HCT116 (cell line): ENCODE measurements around the gene CFAP221. TPM values are rescaled to one million over a fixed set of nuclear protein-coding genes. Genes with fewer than 3 reads are reported as not detected.

Source experiments
- ATAC-seq: fragments of 200-7000 bp; cut with Tn5 transposase; 2 replicates; pipeline ENCODE4 v1.9.1; 2020; ENCODE audit warnings: mild to moderate bottlenecking, moderate library complexity
- BruUV-seq: library from RNA; stranded (reverse); fragments of 400-500 nt; replicated peaks from 2 replicates; lab custom pipeline; 2021; lab: Mats Ljungman, UMichigan
- CTCF ChIA-PET: fragments of 300-600 bp; sonication (Branson Sonifier 250); formaldehyde crosslinking; loops from one replicate; lab custom pipeline; 2021; ENCODE audit warnings: antibody characterized with exemption; lab: Charles Lee
- POLR2A ChIA-PET: fragments of 300-600, 350-600 bp; sonication (Branson Sonifier 250); formaldehyde crosslinking; loops from one replicate; lab custom pipeline; 2021; ENCODE audit warnings: antibody characterized with exemption; lab: Charles Lee
- RAD21 ChIA-PET, 2 experiments: fragments of 300-600 bp; sonication (Branson Sonifier 250); formaldehyde crosslinking; loops; one replicate each; lab custom pipeline; 2023; ENCODE audit warnings: low total read pairs in 2 of 2; ENCODE audit not compliant: uncharacterized antibody in 2 of 2, unreplicated experiment in 2 of 2, low non-redundant PET in 1 of 2; lab: Charles Lee
- DNase-seq: peaks from one replicate; pipeline ENCODE4 v3.0.0-alpha.2; 2010; ENCODE audit warnings: low read depth, low spot score
- H2AFZ ChIP-seq: fragments of 200-600 bp; shearing (Covaris generic), sonication (generic); 2 replicates; pipeline ENCODE4 v1.6.1; 2017; ENCODE audit warnings: low read depth, mixed run types, mixed read lengths, antibody characterized with exemption, low read length; ENCODE audit not compliant: poor library complexity, severe bottlenecking
- H3K27ac ChIP-seq: 2 replicates; pipeline ENCODE4 v1.5.1; 2012; ENCODE audit warnings: low read depth, low read length
- H3K27me3 ChIP-seq: fragments of 200-600 bp; sonication (generic); 2 replicates; pipeline ENCODE4 v1.6.1; 2016; ENCODE audit warnings: mixed run types, low read length, mixed read lengths; ENCODE audit not compliant: insufficient read depth
- H3K36me3 ChIP-seq, 2 experiments: fragments of 200-500 bp in 1 of 2; fragments of 200-600 bp in 1 of 2; sonication (Bioruptor generic) in 1 of 2; sonication (generic) in 1 of 2; 2 replicates each; pipeline versions ENCODE4 v1.5.1 to v1.6.1; 2014 to 2016; ENCODE audit warnings: low read length in 2 of 2, inconsistent platforms in 1 of 2, mixed read lengths in 1 of 2, mixed run types in 1 of 2; ENCODE audit not compliant: insufficient read depth in 2 of 2, control insufficient read depth in 1 of 2
- H3K4me1 ChIP-seq, 2 experiments: fragments of 200-600 bp in 1 of 2; sonication (generic) in 1 of 2; 2 replicates each; pipeline versions ENCODE4 v1.5.1 to v1.6.1; 2012 to 2017; ENCODE audit warnings: low read length in 2 of 2, inconsistent platforms in 1 of 2, mild to moderate bottlenecking in 1 of 2, mixed read lengths in 1 of 2, mixed run types in 1 of 2, moderate library complexity in 1 of 2; ENCODE audit not compliant: insufficient read depth in 2 of 2, control insufficient read depth in 1 of 2
- H3K4me2 ChIP-seq: fragments of 200-600 bp; sonication (generic); 2 replicates; pipeline ENCODE4 v1.6.1; 2017; ENCODE audit warnings: mixed run types, low read length, mixed read lengths
- H3K4me3 ChIP-seq, 2 experiments: fragments of 200-600 bp in 1 of 2; sonication (generic) in 1 of 2; replicated peaks in 1 of 2; 2 replicates each; pipeline ENCODE4 v1.5.1; 2011 to 2016; ENCODE audit warnings: low read length in 2 of 2, control low read depth in 1 of 2, low read depth in 1 of 2, mild to moderate bottlenecking in 1 of 2, mixed read lengths in 1 of 2, mixed run types in 1 of 2
- H3K79me2 ChIP-seq: fragments of 200-600 bp; sonication (generic); 2 replicates; pipeline ENCODE4 v1.6.1; 2017; ENCODE audit warnings: mild to moderate bottlenecking, mixed run types, low read length, moderate library complexity, mixed read lengths; ENCODE audit not compliant: insufficient read depth
- H3K9ac ChIP-seq: fragments of 200-600 bp; sonication (generic); 2 replicates; pipeline ENCODE4 v1.6.1; 2016; ENCODE audit warnings: low read length, mixed read lengths
- H3K9me2 ChIP-seq: fragments of 200-600 bp; sonication (generic), shearing (Covaris generic); 2 replicates; pipeline ENCODE4 v1.6.1; 2017; ENCODE audit warnings: mixed run types, mild to moderate bottlenecking, moderate library complexity; ENCODE audit not compliant: insufficient read depth
- H3K9me3 ChIP-seq, 2 experiments: fragments of 200-500 bp in 1 of 2; fragments of 200-600 bp in 1 of 2; sonication (Bioruptor generic) in 1 of 2; sonication (generic) in 1 of 2; 2 replicates each; pipeline ENCODE4 v1.6.1; 2014 to 2017; ENCODE audit warnings: low read length in 2 of 2, mixed read lengths in 2 of 2, inconsistent platforms in 1 of 2, low read depth in 1 of 2, mild to moderate bottlenecking in 1 of 2, mixed run types in 1 of 2, moderate library complexity in 1 of 2; ENCODE audit not compliant: control insufficient read depth in 1 of 2, insufficient read depth in 1 of 2
- H4K20me1 ChIP-seq: fragments of 200-600 bp; sonication (generic), shearing (Covaris generic); 2 replicates; pipeline ENCODE4 v1.6.1; 2017; ENCODE audit warnings: mixed run types, mild to moderate bottlenecking, moderate library complexity; ENCODE audit not compliant: insufficient read depth
- ATF3 ChIP-seq: IDR thresholded peaks from 2 replicates; pipeline ENCODE4 v1.6.1; 2012
- CBX3 ChIP-seq: IDR thresholded peaks from 2 replicates; pipeline ENCODE4 v1.6.1; 2012; ENCODE audit warnings: low read depth
- CEBPB ChIP-seq: IDR thresholded peaks from 2 replicates; pipeline ENCODE4 v1.6.1; 2012; ENCODE audit warnings: low read depth
- CTCF ChIP-seq, 3 experiments: fragments of 200-600 bp in 1 of 3; sonication (generic) in 1 of 3; IDR thresholded peaks in 2 of 3; conservative IDR thresholded peaks in 1 of 3; 2 replicates each; pipeline ENCODE4 v1.5.1; 2012 to 2017; ENCODE audit warnings: low read depth in 2 of 3, low read length in 2 of 3, antibody characterized with exemption in 1 of 3, borderline replicate concordance in 1 of 3, control low read depth in 1 of 3, mild to moderate bottlenecking in 1 of 3, mixed read lengths in 1 of 3, mixed run types in 1 of 3, moderate library complexity in 1 of 3; ENCODE audit not compliant: insufficient read depth in 1 of 3
- EGR1 ChIP-seq: IDR thresholded peaks from 2 replicates; pipeline ENCODE4 v1.6.1; 2012; ENCODE audit warnings: low read depth
- ELF1 ChIP-seq: IDR thresholded peaks from 2 replicates; pipeline ENCODE4 v1.6.1; 2012; ENCODE audit warnings: low read depth, borderline replicate concordance
- EZH2 ChIP-seq: fragments of 200-600 bp; sonication (generic); IDR thresholded peaks from 2 replicates; pipeline ENCODE4 v1.6.1; 2017; ENCODE audit warnings: antibody characterized with exemption, mixed run types
- EZH2phosphoT487 ChIP-seq: fragments of 200-600 bp; IDR thresholded peaks from 2 replicates; pipeline ENCODE4 v1.6.1; 2018; ENCODE audit warnings: antibody characterized with exemption, borderline replicate concordance
- FOSL1 ChIP-seq: IDR thresholded peaks from 2 replicates; pipeline ENCODE4 v1.6.1; 2012; ENCODE audit warnings: low read depth
- JUND ChIP-seq: IDR thresholded peaks from 2 replicates; pipeline ENCODE4 v1.6.1; 2012
- MAX ChIP-seq: IDR thresholded peaks from 2 replicates; pipeline ENCODE4 v1.6.1; 2012
- POLR2A ChIP-seq: IDR thresholded peaks from 2 replicates; pipeline ENCODE4 v1.7.0; 2011; ENCODE audit warnings: borderline replicate concordance; ENCODE audit not compliant: insufficient read depth, insufficient read length; ENCODE audit errors: extremely low read depth
- RAD21 ChIP-seq: IDR thresholded peaks from 2 replicates; pipeline ENCODE4 v1.6.1; 2012; ENCODE audit warnings: low read depth, mild to moderate bottlenecking
- SIN3A ChIP-seq: IDR thresholded peaks from 2 replicates; pipeline ENCODE4 v1.6.1; 2012; ENCODE audit warnings: low read depth
- SP1 ChIP-seq: IDR thresholded peaks from 2 replicates; pipeline ENCODE4 v1.6.1; 2012; ENCODE audit warnings: low read depth
- SRF ChIP-seq: IDR thresholded peaks from 2 replicates; pipeline ENCODE4 v1.6.1; 2012; ENCODE audit warnings: low read depth
- ZBTB33 ChIP-seq: IDR thresholded peaks from 2 replicates; pipeline ENCODE4 v1.6.1; 2011; ENCODE audit warnings: mild to moderate bottlenecking, low read length, moderate library complexity; ENCODE audit not compliant: insufficient replicate concordance; ENCODE audit errors: extremely low read depth
- ZNF274 ChIP-seq: fragments of 200-500 bp; sonication (Bioruptor generic); IDR thresholded peaks from 2 replicates; pipeline ENCODE4 v1.6.1; 2014; ENCODE audit warnings: mild to moderate bottlenecking, low read depth, low read length, inconsistent platforms
- intact Hi-C: fragments of 100-400 bp; cut with micrococcal nuclease; formaldehyde crosslinking; loops from 2 replicates; pipeline ENCODE4 v1.10.0; 2022
- total RNA-seq: library from RNA; stranded (reverse); gene quantifications from one replicate; pipeline ENCODE4 v1.2.1, GENCODE V29; 2021; ENCODE audit not compliant: unreplicated experiment

CFAP221 gene
- total RNA-seq, 1 experiment from 2014 or later: 0.96 TPM

- ChIA-PET RAD21 (no interaction called here), CTCF (no interaction called here), POLR2A (no interaction called here)
- H4K20me1 ChIP-seq: no peaks in the 10 kb centered on the region
- H3K4me3 ChIP-seq: no peak overlapping the region
- H3K4me2 ChIP-seq: no peak overlapping the region
- no peak overlapping the region for H3K9ac ChIP-seq
- BruUV-seq: no TSS peak
- no peaks in the 10 kb centered on the region for H3K9me2 ChIP-seq
- H3K4me1 ChIP-seq: no peaks in the 10 kb centered on the region
- ATAC-seq: no peak
- no peak overlapping the region for H3K27ac ChIP-seq
- H3K27me3 ChIP-seq: no peaks in the 10 kb centered on the region
- intact Hi-C loops: no loop called here
- TF ChIP-seq ELF1 (no peak), CBX3 (no peak), MAX (no peak), CTCF (IDR thresholded peaks at IDR 0.05 in 2 of 3, conservative IDR thresholded peaks at IDR 0.05 in 1 of 3; ENCODE audit: borderline replicate concordance in 1 of 3, insufficient read depth in 1 of 3, low read depth in 2 of 3, low read length in 2 of 3) (no peak), POLR2A (no peak), EZH2phosphoT487 (no peak), FOSL1 (no peak), SRF (no peak), ATF3 (no peak), RAD21 (no peak), SIN3A (no peak), SP1 (no peak), ZNF274 (no peak), CEBPB (no peak), JUND (no peak), EZH2 (no peak), ZBTB33 (no peak), EGR1 (no peak)
- no peaks in the 10 kb centered on the region for H3K9me3 ChIP-seq
- no peak for DNase-seq
- H2AFZ ChIP-seq: no peak overlapping the region
- H3K36me3 ChIP-seq: no peaks in the 10 kb centered on the region
- no peaks in the 10 kb centered on the region for H3K79me2 ChIP-seq
These were observed 85.1 kb downstream of the CFAP221 start for GRCh38 chr2:119629323-119629825.
